ENCODE data around the gene PHACTR1.
"Not testable (repeated sequence)": the region's sequence is repeated elsewhere in the genome, so short reads cannot be mapped to it uniquely, and the experiment has no call there.

The PHACTR1 gene

DNA sequence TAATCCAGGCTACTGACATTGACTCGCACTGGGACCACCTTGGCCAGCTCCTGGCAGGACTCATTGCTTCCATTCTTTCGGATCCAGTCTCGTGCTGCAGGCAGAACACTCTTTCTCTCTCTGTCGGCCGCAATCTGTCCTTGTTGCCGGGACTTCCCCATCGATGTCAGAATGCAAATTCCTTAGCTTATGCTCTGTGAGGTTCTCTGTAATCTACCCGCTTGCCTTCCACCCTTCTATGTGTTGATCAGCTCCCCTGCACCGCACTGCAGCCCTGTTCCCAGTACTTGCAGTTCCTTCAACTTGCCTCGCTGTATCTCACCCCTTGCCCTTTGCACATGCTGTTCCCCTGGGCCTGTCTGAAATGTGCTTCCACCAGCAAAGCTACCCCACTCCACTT lies 182.0 kb downstream of the PHACTR1 start:
- FAIRE-seq (no peak), DNase-seq (ENCODE audit: low spot score) (no peak)

DNA sequence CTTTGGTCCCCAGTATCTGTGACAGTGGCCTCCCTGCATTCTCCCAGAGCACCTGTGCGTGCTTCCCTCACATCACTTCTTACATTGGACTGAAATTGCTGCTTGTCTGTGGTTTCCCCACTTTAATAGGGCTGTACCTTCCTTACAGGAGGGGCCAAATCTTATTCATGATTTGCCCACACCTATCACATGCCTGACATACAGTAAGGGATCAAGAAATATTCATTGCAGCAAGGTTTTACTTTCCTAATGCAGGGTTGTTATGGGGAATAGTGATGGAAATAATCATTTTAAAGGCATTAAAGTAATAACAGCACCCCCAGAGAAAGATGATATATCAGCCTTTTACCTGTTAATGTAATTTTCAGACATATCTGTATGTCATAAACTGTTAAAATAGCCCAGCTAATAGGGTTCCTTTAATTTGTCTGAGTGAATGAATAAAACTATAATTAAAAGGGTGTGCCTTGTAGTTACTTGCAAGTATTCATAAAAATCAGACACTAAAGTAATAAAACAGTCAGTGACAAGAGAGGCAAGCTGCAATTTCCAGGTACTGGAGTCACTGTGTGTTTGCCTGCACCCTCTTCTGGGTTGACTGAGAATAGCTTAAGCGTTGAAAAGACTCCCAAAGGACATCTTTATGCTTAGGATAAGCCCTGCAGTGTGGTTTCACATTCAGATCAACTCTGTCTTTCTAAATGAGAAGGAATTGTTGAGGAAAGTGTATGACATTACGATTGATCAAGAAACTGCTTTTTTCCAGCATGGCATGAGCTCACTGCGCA lies 182.7 kb downstream of the PHACTR1 start:
- DNase-seq (ENCODE audit: low spot score) (no peak), FAIRE-seq (no peak)

DNA sequence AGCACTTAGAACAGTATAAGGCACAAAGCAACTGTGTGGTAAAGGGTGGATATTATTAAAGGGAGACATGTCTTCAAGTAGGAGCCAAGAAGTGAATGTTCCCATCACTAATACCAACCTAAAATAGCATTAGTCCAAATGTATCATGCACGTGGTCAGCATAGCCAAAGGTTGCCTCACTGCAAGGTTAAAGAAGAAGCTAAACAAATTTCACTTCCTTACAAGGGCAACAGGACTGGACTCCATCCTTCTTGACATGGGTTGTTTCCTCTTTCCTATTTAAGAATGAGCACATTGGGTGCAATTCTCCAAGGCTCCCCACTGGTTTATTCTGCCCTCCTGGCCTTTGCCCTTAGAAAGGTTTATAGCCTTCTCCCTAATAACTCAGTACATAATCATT lies 186.7 kb downstream of the PHACTR1 start:
- DNase-seq (ENCODE audit: low spot score) (no peak), FAIRE-seq (no peak)

DNA sequence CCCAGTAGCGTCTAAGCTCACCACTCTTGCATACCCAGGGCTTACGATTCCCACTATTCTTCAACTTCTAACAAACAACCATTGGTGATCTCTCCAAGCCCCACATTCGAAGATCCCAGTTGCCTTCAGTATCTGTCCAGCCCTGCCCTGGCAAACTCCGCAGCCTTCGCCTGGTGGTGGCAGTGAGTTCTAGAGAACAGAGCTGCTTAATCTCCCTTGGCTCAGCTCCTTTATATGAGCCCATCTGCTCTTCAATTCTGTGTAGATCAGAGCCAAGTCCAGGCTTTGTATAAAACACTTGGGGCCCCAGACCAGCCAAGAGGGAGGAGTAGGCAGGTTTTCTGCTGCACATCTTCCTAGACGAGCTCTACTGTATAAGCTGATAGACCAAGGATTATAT lies 193.3 kb downstream of the PHACTR1 start:
- FAIRE-seq (no peak), DNase-seq (ENCODE audit: low spot score) (no peak)

DNA sequence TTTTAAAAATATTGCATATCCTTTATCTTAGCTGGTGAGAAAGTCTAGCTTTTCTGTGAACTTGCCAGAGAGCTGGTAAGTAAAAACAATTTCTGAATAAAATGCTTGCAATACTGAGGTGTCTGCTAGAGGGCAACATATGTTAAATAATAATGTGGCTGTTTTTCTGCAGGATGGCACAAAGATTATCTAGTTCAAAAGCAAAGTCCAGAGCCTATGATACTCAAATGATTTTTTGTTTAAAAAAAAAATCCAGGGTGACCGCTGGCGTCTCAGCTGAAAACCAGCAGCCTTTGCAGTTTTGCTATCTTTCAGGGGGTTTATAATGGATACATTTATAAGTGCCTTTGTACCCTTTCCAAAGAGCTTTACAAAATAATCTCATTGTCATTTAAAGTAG lies 194.9 kb downstream of the PHACTR1 start:
- FAIRE-seq = no peak

DNA sequence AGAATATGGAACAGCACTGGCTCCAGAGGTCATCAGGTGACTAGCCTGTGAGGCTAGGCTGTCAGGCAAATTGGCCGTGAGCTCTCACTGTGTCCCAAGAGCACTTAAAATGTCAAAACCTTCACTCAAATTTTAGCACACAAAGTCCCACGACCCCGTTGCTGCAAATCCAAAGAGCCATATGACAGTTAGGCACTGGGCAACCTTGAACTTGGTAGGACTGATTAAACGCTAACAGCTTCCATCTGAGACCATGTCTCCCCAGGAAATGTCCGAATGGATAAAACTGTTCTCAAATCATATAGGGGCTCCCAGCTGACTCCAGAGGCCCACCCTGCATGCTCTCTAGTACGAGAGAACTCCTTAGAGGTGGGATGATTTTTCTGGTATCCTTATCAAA lies 196.6 kb downstream of the PHACTR1 start:
- DNase-seq (ENCODE audit: low spot score) = no peak
- no peak for FAIRE-seq

More for the DNA sequence above, 194.9 kb downstream of the PHACTR1 start:
- no peak for DNase-seq (ENCODE audit: low spot score)

DNA sequence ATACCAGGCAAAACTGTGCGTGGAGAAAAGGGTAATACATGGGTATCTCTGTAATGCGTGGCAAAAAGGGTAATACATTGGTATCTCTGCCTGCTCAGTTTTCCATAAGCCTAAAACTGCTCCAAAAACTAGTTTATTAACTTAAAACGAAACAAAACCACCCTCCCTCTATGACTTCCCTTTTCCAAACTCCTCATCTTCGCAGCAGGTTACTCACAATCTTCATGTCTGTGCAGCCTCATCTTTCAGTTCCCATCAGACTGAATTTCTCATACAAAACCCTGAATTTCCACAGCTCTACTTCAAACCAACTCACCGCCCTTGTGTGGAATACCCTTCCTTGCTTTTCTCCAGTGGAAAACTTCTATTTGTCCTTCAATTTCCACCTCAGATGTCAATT lies 199.4 kb downstream of the PHACTR1 start:
- FAIRE-seq (no peak), DNase-seq (ENCODE audit: low spot score) (no peak)

DNA sequence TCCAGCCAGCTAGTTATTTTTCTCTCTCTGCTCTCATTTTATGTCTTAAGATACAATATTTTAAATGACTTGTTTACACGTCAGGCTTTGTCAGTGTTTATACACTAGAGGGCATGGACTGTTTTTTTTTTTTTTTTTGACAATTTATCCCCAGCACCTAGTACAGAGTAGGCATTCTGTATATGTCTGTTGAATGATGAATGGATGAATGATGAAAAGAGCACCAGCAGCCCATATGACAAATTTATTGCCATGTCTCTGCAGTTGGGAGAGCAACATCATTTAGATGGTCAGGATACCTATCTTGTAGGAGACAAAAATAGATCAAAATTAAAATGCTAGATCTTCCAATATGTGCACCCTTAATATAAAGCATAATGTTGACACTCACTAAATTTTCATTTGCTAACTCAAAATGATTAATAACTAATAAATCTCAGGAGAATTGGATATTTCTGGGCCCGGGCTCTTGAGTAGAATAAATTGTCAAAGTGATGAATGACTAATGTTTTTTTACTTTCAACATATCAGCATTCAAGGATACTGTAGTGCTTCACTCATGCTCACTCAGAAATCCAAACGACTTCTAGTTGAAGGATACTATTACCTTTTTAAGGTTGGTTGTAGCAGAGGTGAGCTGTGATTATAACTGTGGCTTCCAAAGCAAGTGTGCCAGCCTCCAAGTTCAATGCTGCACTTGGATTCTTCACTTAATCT lies 200.0 kb downstream of the PHACTR1 start:
- DNase-seq (ENCODE audit: low spot score) = no peak
- no peak for FAIRE-seq

- no peak for FAIRE-seq
- no peak for DNase-seq (ENCODE audit: low spot score)
Observed at GRCh38 chr6:12921467-12921866, 204.9 kb downstream of the PHACTR1 start.

- FAIRE-seq (no peak), DNase-seq (ENCODE audit: low spot score) (no peak)
Observed at GRCh38 chr6:12923644-12924235, 207.2 kb downstream of the PHACTR1 start.

DNA sequence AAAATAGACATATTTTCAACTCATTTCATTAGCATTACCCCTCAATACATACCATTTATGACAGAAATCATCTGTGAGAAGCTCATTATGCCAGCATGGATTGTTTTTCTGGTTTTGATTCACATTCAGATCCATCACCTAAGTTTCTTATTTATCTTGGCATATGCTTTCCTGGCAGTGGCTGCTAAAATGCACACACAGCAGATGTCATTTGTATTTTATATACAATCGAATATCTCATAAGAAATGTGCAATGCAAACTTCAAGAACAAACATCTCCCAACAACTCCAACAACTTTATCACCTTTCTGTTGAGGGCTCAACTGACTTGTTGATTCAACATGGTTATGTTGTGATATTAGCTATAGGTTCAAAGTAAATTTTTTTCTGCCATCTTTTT lies 208.3 kb downstream of the PHACTR1 start:
- FAIRE-seq = no peak
- no peak for DNase-seq (ENCODE audit: low spot score)

GRCh38 chr6:12927746-12928145 lies 211.2 kb downstream of the PHACTR1 start:
- no peak for DNase-seq (ENCODE audit: low spot score)
- no peak for FAIRE-seq

DNA sequence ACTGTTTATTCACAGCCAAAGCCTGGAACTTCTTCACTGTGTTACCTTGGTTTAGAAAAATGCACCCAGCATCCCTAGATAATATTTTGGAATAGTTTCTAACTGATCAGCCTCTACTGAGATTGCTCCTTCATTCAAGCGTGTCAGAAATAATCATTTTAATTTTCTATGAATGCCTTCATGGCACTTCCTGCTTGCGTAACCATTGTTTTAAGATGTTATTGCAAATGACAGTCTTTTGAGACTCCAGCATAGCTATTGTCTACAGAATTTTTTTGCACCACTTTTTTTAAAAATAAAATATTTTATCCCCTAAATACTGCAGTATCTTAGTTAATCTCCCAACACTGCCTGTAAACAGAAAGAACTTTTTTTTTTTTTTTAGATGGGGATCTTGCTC lies 213.1 kb downstream of the PHACTR1 start:
- no peak for DNase-seq (ENCODE audit: low spot score)
- no peak for FAIRE-seq

GRCh38 chr6:12931639-12932038 lies 215.1 kb downstream of the PHACTR1 start:
- FAIRE-seq = no peak
- no peak for DNase-seq (ENCODE audit: low spot score)

GRCh38 chr6:12935637-12936036 lies 219.1 kb downstream of the PHACTR1 start:
- no peak for DNase-seq (ENCODE audit: low spot score)
- FAIRE-seq = no peak

DNA sequence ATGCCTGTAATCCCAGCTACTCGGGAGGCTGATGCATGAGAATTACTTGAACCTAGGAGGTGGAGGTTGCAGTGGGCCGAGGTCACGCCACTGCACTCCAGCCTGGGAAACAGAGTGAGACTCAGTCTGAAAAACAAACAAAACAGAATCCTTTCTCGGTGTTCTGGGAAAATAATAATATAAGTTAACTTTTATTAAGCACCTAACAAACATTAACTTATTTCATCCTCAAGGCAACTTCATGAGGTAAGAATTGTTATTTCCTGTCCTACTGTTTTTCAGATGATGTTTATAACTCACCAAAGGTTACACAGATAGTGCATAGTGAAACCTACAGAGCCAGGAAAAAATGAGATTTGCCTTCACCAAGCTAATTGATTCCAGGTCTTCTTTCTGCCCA lies 221.4 kb downstream of the PHACTR1 start:
- FAIRE-seq = no peak
- DNase-seq (ENCODE audit: low spot score) = no peak

DNA sequence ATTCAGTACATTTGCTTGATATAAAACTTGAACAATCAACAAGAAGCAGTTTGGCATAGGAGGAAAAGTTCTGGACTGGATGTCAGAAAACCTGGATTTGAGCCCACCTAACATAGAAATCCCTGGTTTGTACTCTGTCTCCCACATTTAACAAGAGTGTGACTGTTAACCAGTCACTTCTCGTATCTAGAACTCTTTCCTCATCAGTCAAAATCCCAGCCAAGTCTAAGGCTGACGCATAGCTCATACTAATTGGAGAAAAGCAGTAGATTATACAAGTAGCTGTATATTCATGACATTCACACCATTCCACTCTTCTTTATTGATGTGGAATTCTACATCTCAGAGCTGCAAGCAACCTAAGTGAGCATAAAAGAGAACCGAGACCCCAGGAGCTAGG lies 222.7 kb downstream of the PHACTR1 start:
- DNase-seq (ENCODE audit: low spot score) = no peak
- FAIRE-seq = no peak

DNA sequence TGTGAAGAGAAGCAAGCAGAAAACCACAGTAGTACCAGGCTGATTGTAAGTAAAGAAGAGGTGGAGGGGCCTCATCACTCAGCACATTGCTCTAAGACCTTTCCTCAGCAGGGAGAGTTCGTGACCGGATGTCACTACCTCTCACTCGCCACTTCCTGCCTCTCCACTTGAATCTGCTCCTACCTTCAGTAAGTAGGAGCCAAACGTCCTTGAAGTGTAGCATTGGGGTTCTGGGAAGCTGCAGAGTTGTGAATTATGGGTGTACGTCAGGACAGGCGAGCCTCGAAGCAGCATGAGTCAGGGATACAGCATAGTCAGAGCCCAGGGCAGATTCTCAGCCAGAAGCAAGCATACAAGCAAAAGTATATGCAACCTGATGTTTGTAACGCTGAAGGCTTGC lies 224.9 kb downstream of the PHACTR1 start:
- DNase-seq (ENCODE audit: low spot score) = no peak
- FAIRE-seq = no peak

GRCh38 chr6:12943549-12943948 lies 227.0 kb downstream of the PHACTR1 start:
- DNase-seq (ENCODE audit: low spot score) = no peak
- FAIRE-seq = no peak

GRCh38 chr6:12944001-12944400 lies 227.4 kb downstream of the PHACTR1 start:
- DNase-seq (ENCODE audit: low spot score) (no peak), FAIRE-seq (no peak)

- DNase-seq (ENCODE audit: low spot score); FAIRE-seq: not testable (repeated sequence)
Observed at GRCh38 chr6:12944528-12944927, 228.0 kb downstream of the PHACTR1 start.

DNA sequence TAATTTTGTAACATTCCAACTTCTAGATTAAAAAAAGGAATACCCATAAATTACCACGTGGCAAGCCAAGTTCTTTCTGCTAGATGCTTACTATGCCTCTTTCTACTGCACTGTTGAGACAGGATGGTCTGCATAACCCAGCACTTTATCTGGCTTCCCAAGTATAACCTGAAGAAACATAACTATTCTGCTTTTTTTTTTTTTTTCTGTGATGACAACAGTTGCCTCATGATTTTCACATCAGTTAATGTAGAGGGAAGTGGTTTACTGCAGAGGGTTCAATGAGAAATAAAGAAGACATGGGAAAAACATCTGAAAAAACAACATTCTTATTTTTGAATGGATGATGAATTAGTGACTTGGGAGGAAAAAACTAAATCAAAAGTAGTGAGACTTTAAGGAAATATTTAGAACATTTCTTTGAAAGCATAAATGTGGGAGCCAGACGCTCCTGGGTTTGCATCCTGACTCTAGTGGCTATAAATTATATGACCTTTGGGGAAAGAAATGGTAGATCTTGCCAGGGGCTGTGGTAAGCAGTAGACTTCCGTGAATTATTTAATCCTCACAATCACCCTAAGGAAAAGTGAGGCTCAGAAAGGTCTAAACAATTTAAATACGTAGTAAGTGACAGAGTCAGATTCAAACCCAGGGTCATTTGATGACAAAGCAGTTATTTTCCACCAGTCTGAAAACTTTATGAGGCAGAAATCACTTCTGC lies 230.7 kb downstream of the PHACTR1 start:
- FAIRE-seq (no peak), DNase-seq (ENCODE audit: low spot score) (no peak)

Measured in RCC 7860 (cell line).